OCI-LY7 (cell line): ENCODE data around the gene ABCB9. TPM values are rescaled to one million over a fixed set of nuclear protein-coding genes. Genes with fewer than 3 reads are reported as not detected.

Source experiments
- BruUV-seq: library from RNA; stranded (reverse); fragments of 400-500 nt; replicated peaks from 2 replicates; lab custom pipeline; 2021; lab: Mats Ljungman, UMichigan
- CTCF ChIA-PET: fragments of 300-600 bp; sonication (Branson Sonifier 250); formaldehyde crosslinking; loops from one replicate; lab custom pipeline; 2022; ENCODE audit warnings: antibody characterized with exemption; ENCODE audit not compliant: unreplicated experiment; lab: Charles Lee
- POLR2A ChIA-PET: fragments of 300-600 bp; sonication (Branson Sonifier 250); formaldehyde crosslinking; loops from one replicate; lab custom pipeline; 2022; ENCODE audit warnings: antibody characterized with exemption; lab: Charles Lee
- DNase-seq: peaks from one replicate; pipeline ENCODE4 v3.0.0-alpha.2; 2015; ENCODE audit warnings: low spot score
- H2AFZ ChIP-seq: fragments of 200-600 bp; sonication (generic), shearing (Covaris generic); 2 replicates; pipeline ENCODE4 v1.6.1; 2014; ENCODE audit warnings: mild to moderate bottlenecking, antibody characterized with exemption, low read length, moderate library complexity
- H3K27ac ChIP-seq: fragments of 200-600 bp; sonication (generic); 2 replicates; pipeline ENCODE4 v1.5.1; 2014; ENCODE audit warnings: mixed run types, low read depth, mild to moderate bottlenecking, moderate library complexity, low read length, inconsistent platforms; ENCODE audit not compliant: poor library complexity, severe bottlenecking
- H3K36me3 ChIP-seq: fragments of 200-600 bp; sonication (generic); 2 replicates; pipeline ENCODE4 v1.6.1; 2014; ENCODE audit warnings: mild to moderate bottlenecking, antibody characterized with exemption, low read length, moderate library complexity, mixed read lengths; ENCODE audit not compliant: insufficient read depth
- H3K4me1 ChIP-seq: fragments of 200-600 bp; sonication (generic); 2 replicates; pipeline ENCODE4 v1.5.1; 2014; ENCODE audit warnings: mild to moderate bottlenecking, low read length; ENCODE audit not compliant: insufficient read depth, poor library complexity, severe bottlenecking
- H3K4me2 ChIP-seq: fragments of 200-600 bp; sonication (generic); 2 replicates; pipeline ENCODE4 v1.6.1; 2014; ENCODE audit warnings: mild to moderate bottlenecking, low read length
- H3K4me3 ChIP-seq: fragments of 200-600 bp; sonication (generic); 2 replicates; pipeline ENCODE4 v1.5.1; 2014; ENCODE audit warnings: mild to moderate bottlenecking, low read depth, low read length; ENCODE audit not compliant: poor library complexity, severe bottlenecking
- H3K79me2 ChIP-seq: fragments of 200-600 bp; sonication (generic); 2 replicates; pipeline ENCODE4 v1.6.1; 2016; ENCODE audit warnings: low read depth, mild to moderate bottlenecking, low read length, moderate library complexity, mixed read lengths; ENCODE audit not compliant: insufficient read depth
- H3K9me2 ChIP-seq: fragments of 200-600 bp; sonication (generic); 2 replicates; pipeline ENCODE4 v1.6.1; 2016; ENCODE audit warnings: mild to moderate bottlenecking, low read length, mixed read lengths; ENCODE audit not compliant: insufficient read depth
- H3K9me3 ChIP-seq: fragments of 200-600 bp; sonication (generic); 2 replicates; pipeline ENCODE4 v1.6.1; 2014; ENCODE audit warnings: mild to moderate bottlenecking, mixed run types, low read length, mixed read lengths
- H4K20me1 ChIP-seq: fragments of 200-600 bp; sonication (generic); 2 replicates; pipeline ENCODE4 v1.6.1; 2014; ENCODE audit warnings: mild to moderate bottlenecking, antibody characterized with exemption, low read length, moderate library complexity, mixed read lengths; ENCODE audit not compliant: insufficient read depth
- CTCF ChIP-seq: fragments of 200-600 bp; sonication (generic); conservative IDR thresholded peaks from 2 replicates; pipeline ENCODE4 v1.5.1; 2014; ENCODE audit warnings: mild to moderate bottlenecking, antibody characterized with exemption, low read length, moderate library complexity, mixed read lengths
- EZH2phosphoT487 ChIP-seq: fragments of 200-600 bp; sonication (generic); IDR thresholded peaks from 2 replicates; pipeline ENCODE4 v1.6.1; 2018; ENCODE audit warnings: low read depth, borderline replicate concordance, mild to moderate bottlenecking, mixed run types, antibody characterized with exemption, low read length, moderate library complexity, mixed read lengths
- intact Hi-C: fragments of 100-400 bp; cut with micrococcal nuclease; formaldehyde crosslinking; loops from one replicate; pipeline ENCODE4 v1.10.0; 2022; ENCODE audit not compliant: unreplicated experiment
- total RNA-seq, 2 experiments: library from RNA; depleted of rRNA in 1 of 2; stranded (reverse); fragments of >200 nt in 1 of 2; shearing (Covaris generic) in 1 of 2; gene quantifications; 2 replicates each; pipeline ENCODE4 v1.2.3, GENCODE V29; 2014 to 2022

The ABCB9 gene
- total RNA-seq, 2 experiments from 2014 or later, result 4.0 to 7.9 TPM

- DNase-seq, result no peak
- Histone ChIP-seq H3K9me3 (no peaks in the 10 kb centered on the region), H2AFZ (no peak within 1 kb of the TSS), H3K4me2 (no peak within 1 kb of the TSS), H3K79me2 (no peaks in the 10 kb centered on the region), H3K27ac (no peak within 1 kb of the TSS), H3K4me3 (no peak within 1 kb of the TSS), H3K4me1 (peaks cover 25% of the 10 kb centered on the region), H3K36me3 (no peaks in the 10 kb centered on the region), H3K9me2 (no peaks in the 10 kb centered on the region), H4K20me1 (no peaks in the 10 kb centered on the region)
- TF ChIP-seq EZH2phosphoT487, result no peak
- no peak for TF ChIP-seq CTCF
- ChIA-PET POLR2A (interaction anchor here (3.4 kb wide), 1 partner anchor 7 kb away, joined by 22 read pairs; no protein-coding TSS in a partner anchor), CTCF (interaction anchor here (0.6 kb wide), 1 partner anchor 35 kb away, joined by 3 read pairs; no protein-coding TSS in a partner anchor)
- BruUV-seq, result no TSS peak
- intact Hi-C loops, result no loop called here
Measured at GRCh38 chr12:122895704-122896636, 70.3 kb downstream of the ABCB9 start, which contains the start of gene VPS37B. VPS37B (minus strand) TSS chr12:122896124; CDS start chr12:122896062, 62 bp downstream.

- no peaks in the 10 kb centered on the region for H3K9me3 ChIP-seq
- POLR2A ChIA-PET, result no interaction called here
- H3K79me2 ChIP-seq, result no peaks in the 10 kb centered on the region
- no peak overlapping the region for H3K4me3 ChIP-seq
- BruUV-seq, result no TSS peak
- H3K4me2 ChIP-seq, result no peak overlapping the region
- H3K36me3 ChIP-seq, result no peaks in the 10 kb centered on the region
- no peak overlapping the region for H3K27ac ChIP-seq
- H4K20me1 ChIP-seq, result no peaks in the 10 kb centered on the region
- TF ChIP-seq EZH2phosphoT487 (no peak), CTCF (no peak)
- H3K9me2 ChIP-seq, result no peaks in the 10 kb centered on the region
- no peak overlapping the region for H2AFZ ChIP-seq
- H3K4me1 ChIP-seq, result peaks cover 23% of the 10 kb centered on the region
- intact Hi-C loops, result no loop called here
- CTCF ChIA-PET, result interaction anchor here (0.6 kb wide), 1 partner anchor 34 kb away, joined by 3 read pairs; no protein-coding TSS in a partner anchor
- no peak for DNase-seq
Measured at GRCh38 chr12:122895320-122895703, 71.0 kb downstream of the ABCB9 start.
